Mucosa of descending colon (tissue), 3 donors: ENCODE results near the gene EMID1. TPM values are rescaled to one million over a fixed set of nuclear protein-coding genes. Genes with fewer than 3 reads are reported as not detected.
A peak's percentile ranks its signal among the peaks of the same experiment; 100 is the strongest.

Experiments
- ATAC-seq: fragments of 200-7000 bp; cut with Tn5 transposase; one replicate; pipeline ENCODE4 v1.9.1; 2020; ENCODE audit warnings: mild to moderate bottlenecking, moderate library complexity
- DNase-seq, 3 donors: peaks; one replicate each; pipeline ENCODE4 v3.0.0-alpha.2; 2020
- H3K36me3 ChIP-seq: fragments of 200-600 bp; one replicate; pipeline ENCODE4 v1.8.0; 2021; ENCODE audit warnings: low read depth, mild to moderate bottlenecking
- H3K4me1 ChIP-seq: fragments of 200-600 bp; one replicate; pipeline ENCODE4 v1.8.0; 2021; ENCODE audit warnings: low read depth, mild to moderate bottlenecking
- H3K4me3 ChIP-seq: fragments of 200-600 bp; one replicate; pipeline ENCODE4 v1.8.0; 2021; ENCODE audit warnings: mild to moderate bottlenecking
- H3K9me3 ChIP-seq: fragments of 200-600 bp; one replicate; pipeline ENCODE4 v1.8.0; 2021; ENCODE audit warnings: mild to moderate bottlenecking
- CTCF ChIP-seq: fragments of 200-600 bp; IDR thresholded peaks from one replicate; pipeline ENCODE4 v1.8.0; 2022; ENCODE audit warnings: antibody characterized with exemption, mild to moderate bottlenecking
- intact Hi-C, 2 donors: fragments of 100-400 bp; cut with DNase I in 1 of 2; cut with micrococcal nuclease in 1 of 2; formaldehyde crosslinking; loops; one replicate each; pipeline versions ENCODE4 v1.11.0 to v1.11.1; 2022; cut with DNase I, micrococcal nuclease
- total RNA-seq, 3 donors: library from RNA; stranded (reverse); fragmentation: NEBNext Ultra II Directional in 2 of 3; extraction: Animal tissue kit (Norgen Biotek cat#: 25700) in 2 of 3; gene quantifications; one replicate each; pipeline versions ENCODE4 v1.2.1 to v1.2.4, GENCODE V29; 2021 to 2023
- donor health status: DM: no; HTN: no; CAD: no; lungs with moderate emphysema.
- donor health status: DM: no; HTN: no; CAD: no.
- donor health status: DM: no; HTN: yes; CAD: no.

EMID1 gene
- total RNA-seq, 3 donors from 2014 or later, result 1.6 to 4.3 (median 3.0) TPM

- intact Hi-C loops, result no loop called here
- TF ChIP-seq CTCF, result no peak
- DNase-seq (no peak), ATAC-seq (no peak)
- H3K4me3 ChIP-seq, result peak overlapping the region; percentile 56
- no peaks in the 10 kb centered on the region for H3K9me3 ChIP-seq
- no peaks in the 10 kb centered on the region for H3K36me3 ChIP-seq
- H3K4me1 ChIP-seq, result peaks cover 34% of the 10 kb centered on the region
Measured at GRCh38 chr22:29269230-29269604, 63.5 kb downstream of the EMID1 start.

- intact Hi-C loops, result no loop called here
- DNase-seq (peak in 1 of 3 donors; percentile 46), ATAC-seq (no peak)
- Histone ChIP-seq H3K4me3 (no peak overlapping the region), H3K36me3 (no peaks in the 10 kb centered on the region), H3K9me3 (no peaks in the 10 kb centered on the region), H3K4me1 (peaks cover 36% of the 10 kb centered on the region)
- TF ChIP-seq CTCF, result no peak
Measured at GRCh38 chr22:29269731-29270474, 64.2 kb downstream of the EMID1 start.

GRCh38 chr22:29270475-29271271, 65.0 kb downstream of the EMID1 start:
- peaks cover 44% of the 10 kb centered on the region for H3K4me1 ChIP-seq
- DNase-seq, result no peak
- H3K9me3 ChIP-seq, result no peaks in the 10 kb centered on the region
- no peak for ATAC-seq
- no peak for TF ChIP-seq CTCF
- no peaks in the 10 kb centered on the region for H3K36me3 ChIP-seq
- intact Hi-C loops, result no loop called here
- no peak overlapping the region for H3K4me3 ChIP-seq

GRCh38 chr22:29272624-29273023, 66.9 kb downstream of the EMID1 start:
- intact Hi-C loops, result no loop called here
- H3K4me1 ChIP-seq, result peaks cover 43% of the 10 kb centered on the region
- H3K4me3 ChIP-seq, result no peak overlapping the region
- DNase-seq, result no peak
- no peak for TF ChIP-seq CTCF
- H3K36me3 ChIP-seq, result no peaks in the 10 kb centered on the region
- no peak for ATAC-seq
- no peaks in the 10 kb centered on the region for H3K9me3 ChIP-seq

GRCh38 chr22:29275167-29275566, 69.5 kb downstream of the EMID1 start:
- Histone ChIP-seq H3K4me3 (no peak overlapping the region), H3K9me3 (no peaks in the 10 kb centered on the region), H3K4me1 (peaks cover 43% of the 10 kb centered on the region), H3K36me3 (no peaks in the 10 kb centered on the region)
- intact Hi-C loops, result no loop called here
- ATAC-seq (no peak), DNase-seq (no peak)
- TF ChIP-seq CTCF, result no peak
